GM20431 (cell line): ENCODE measurements around the gene POU2F3.

Source experiments
- in situ Hi-C: fragments of 300-500 bp; cut with MseI, MboI; formaldehyde crosslinking; loops from one replicate; pipeline ENCODE4 v1.15.0; 2020; ENCODE audit warnings: low sequenced_read_pairs; ENCODE audit not compliant: unreplicated experiment

The POU2F3 gene

GRCh38 chr11:120357620-120358019 lies 117.7 kb downstream of the POU2F3 start:
- in situ Hi-C loops, result no loop called here

- in situ Hi-C loops, result no loop called here
Measured at GRCh38 chr11:120358729-120359128, 118.8 kb downstream of the POU2F3 start.

DNA sequence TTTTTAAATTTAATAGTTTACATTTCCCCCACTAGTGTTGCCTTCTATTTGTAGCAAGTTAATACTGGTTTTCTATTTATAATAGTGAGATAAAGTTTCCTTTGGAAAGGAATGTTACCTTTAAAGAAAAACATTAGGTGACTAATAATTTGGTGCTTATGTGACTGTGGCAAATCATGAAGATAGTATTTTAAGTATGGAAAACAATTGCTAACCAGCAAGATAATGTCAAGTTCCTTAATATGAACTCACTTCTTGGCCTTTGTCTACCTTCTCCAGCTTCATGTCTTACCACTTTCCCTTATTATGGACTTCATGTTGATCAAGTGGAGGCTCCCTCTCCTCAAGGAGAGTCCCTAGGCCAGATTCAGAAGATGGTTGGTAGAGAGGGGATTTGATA lies 123.5 kb downstream of the POU2F3 start:
- in situ Hi-C loops, result no loop called here

GRCh38 chr11:120365512-120365911 lies 125.6 kb downstream of the POU2F3 start:
- in situ Hi-C loops, result no loop called here
